SK-N-MC (cell line): Measurements from ENCODE around the gene GSG1L.

Experiments
- EZH2 ChIP-seq: fragments of 200-600 bp; sonication (generic); IDR thresholded peaks from one replicate; pipeline ENCODE4 v1.6.1; 2017; ENCODE audit warnings: antibody characterized with exemption
- POLR2AphosphoS5 ChIP-seq: IDR thresholded peaks from 2 replicates; pipeline ENCODE4 v1.6.1; 2012; ENCODE audit warnings: mild to moderate bottlenecking, low read depth, low read length, borderline replicate concordance

DNA sequence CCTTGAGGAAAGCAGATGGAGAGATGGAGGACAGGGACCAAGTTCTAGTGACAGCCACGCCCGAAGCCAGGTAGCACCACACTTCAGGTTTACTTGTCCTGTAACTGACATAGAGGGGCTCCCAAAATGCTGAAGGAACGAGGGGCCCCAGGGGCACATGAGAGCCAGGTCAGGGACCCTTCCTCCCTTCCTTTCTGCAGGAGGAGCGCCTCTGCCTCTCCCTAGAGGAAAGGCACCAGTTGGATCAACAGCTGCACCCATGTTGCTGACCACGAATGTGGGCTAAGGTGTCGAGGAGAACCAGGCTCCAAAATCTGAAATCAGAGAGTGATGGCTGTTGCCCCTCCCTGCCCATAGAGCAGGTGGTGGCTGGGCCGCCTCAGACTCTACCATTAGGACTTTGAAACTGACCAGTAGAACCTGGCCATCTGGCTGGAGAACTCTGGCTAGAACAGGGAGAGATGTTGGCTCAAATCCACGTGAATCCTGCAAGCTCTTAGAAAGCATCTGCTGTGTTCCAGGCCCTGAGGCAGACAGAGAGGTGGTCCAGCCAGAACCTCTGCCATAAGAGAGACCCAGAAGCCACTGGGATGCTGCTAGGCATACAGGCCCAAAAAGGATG is 294.8 kb downstream of the GSG1L start:
- TF ChIP-seq POLR2AphosphoS5, result no peak
- TF ChIP-seq EZH2, result no peak
